KOPT-K1 (cell line): ENCODE data around the gene GBE1.

Experiments used
- H3K27ac ChIP-seq: fragments of 200-600 bp; sonication (generic); 2 replicates; pipeline ENCODE4 v1.5.1; 2016; ENCODE audit warnings: antibody characterized with exemption, mild to moderate bottlenecking, low read depth, low read length; ENCODE audit not compliant: poor library complexity, severe bottlenecking
- H3K36me3 ChIP-seq: fragments of 200-600 bp; sonication (generic); 2 replicates; pipeline ENCODE4 v1.5.1; 2017; ENCODE audit warnings: antibody characterized with exemption, mild to moderate bottlenecking, low read length, moderate library complexity; ENCODE audit not compliant: insufficient read depth
- H3K9me3 ChIP-seq: fragments of 200-600 bp; sonication (generic); 2 replicates; pipeline ENCODE4 v1.5.1; 2017; ENCODE audit warnings: antibody characterized with exemption, low read length, mild to moderate bottlenecking; ENCODE audit not compliant: insufficient read depth, poor library complexity, severe bottlenecking

GBE1 gene

DNA sequence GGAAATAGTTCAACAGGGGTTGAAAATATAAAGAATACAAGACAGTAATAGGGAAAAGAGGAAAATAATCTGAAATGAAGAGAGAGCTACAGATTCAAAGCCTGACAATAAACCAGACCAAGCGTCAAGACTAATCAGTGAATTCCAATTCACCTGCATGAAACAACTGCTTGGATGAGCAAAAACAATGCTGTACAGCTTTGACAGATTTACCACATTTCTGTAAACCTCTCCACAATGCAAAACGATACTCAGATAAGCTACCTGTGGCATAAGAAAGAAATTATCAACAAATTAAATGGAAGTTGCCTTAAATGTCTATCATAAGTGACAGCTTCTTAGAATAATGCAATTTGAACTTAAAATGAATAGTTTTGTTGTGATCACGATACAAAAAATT is 65.4 kb downstream of the GBE1 start:
- H3K36me3 ChIP-seq, result peaks cover 8% of the 10 kb centered on the region; the same call in 1 of the 2 replicates
- no peaks in the 10 kb centered on the region for H3K9me3 ChIP-seq
- no peak overlapping the region for H3K27ac ChIP-seq

DNA sequence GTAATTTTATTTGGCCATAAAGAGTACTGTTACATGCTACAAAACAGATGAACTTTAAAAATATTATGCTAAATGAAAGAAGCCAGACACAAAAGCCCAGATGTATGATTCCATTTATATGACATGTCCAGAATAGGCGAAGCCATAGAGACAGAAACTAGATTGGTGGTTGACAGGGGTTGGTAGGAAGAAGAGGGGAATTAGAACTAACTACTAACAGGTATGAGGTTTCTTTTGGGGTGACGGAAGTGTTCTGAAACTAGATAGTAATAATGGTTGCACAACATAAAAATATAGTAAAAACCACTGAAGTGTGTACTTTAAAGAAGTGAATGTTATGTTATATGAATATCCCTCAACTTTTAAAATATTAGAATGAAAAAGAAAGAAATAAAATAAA is 66.1 kb downstream of the GBE1 start:
- no peaks in the 10 kb centered on the region for H3K9me3 ChIP-seq
- no peak overlapping the region for H3K27ac ChIP-seq
- peaks cover 8% of the 10 kb centered on the region; the same call in 1 of the 2 replicates for H3K36me3 ChIP-seq

DNA sequence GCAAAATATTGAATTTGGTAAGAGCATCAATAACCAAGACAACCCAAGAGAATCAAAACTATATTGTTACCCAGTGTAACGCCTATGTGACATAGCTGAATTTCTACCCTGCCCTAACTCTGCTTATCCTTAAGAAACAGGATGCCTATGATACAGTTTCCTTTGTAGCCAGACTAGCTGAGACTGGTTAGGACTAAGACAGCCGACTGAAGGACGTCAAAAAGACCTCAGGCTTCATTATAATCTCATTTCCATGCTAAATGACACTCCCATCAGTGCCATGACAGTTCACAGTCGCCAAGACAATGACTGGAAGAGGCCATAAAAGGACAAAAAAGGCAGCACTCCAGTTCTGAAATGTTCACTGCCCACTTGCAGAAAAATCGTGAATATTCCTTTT is 66.8 kb downstream of the GBE1 start:
- no peak overlapping the region for H3K27ac ChIP-seq
- no peaks in the 10 kb centered on the region for H3K9me3 ChIP-seq
- H3K36me3 ChIP-seq, result peaks cover 4% of the 10 kb centered on the region; the same call in 1 of the 2 replicates

DNA sequence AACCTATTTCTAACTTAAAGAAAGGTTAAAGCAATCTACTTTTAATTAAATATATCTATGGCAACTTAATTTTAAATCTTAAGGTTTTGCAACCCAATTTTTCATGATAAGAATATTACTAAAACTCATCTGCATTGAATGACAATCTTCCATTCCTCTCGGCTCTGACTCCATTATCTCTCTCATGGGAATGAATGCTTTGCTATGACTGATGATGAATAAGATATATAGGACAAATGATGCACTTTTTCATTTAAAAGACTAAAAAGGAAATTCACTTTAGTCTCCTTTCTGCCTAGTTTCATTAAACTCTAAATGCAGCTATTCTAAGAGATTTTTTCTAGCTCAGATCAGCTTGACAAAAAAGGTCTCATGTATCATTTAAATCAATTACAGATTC is 68.7 kb downstream of the GBE1 start:
- Histone ChIP-seq H3K36me3 (0 out of 2 replicates have a peak, but pooled peaks cover 2% of the 10 kb centered on the region), H3K27ac (no peak overlapping the region), H3K9me3 (no peaks in the 10 kb centered on the region)

DNA sequence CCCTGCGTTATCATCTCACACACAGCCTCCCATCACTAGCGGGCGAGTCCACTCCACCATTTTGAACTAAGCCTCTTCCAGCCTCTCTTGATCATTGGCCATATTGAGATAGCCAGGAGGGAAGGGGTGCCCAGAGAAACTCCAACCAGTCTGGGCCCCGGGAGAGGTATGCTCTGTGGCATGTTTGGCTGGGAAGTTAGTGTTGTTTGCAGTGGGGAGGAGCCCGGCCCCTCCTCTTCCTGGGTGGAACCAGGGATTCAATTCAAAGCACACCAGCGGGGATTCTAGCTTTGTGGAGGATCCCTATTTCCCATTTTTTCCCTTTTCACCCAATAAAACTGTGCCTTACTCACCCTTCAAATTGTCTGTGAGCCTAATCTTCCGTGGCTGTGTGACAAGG is 71.8 kb downstream of the GBE1 start:
- 0 out of 2 replicates have a peak, but pooled peaks cover 5% of the 10 kb centered on the region for H3K36me3 ChIP-seq
- H3K9me3 ChIP-seq, result no peaks in the 10 kb centered on the region
- no peak overlapping the region for H3K27ac ChIP-seq

DNA sequence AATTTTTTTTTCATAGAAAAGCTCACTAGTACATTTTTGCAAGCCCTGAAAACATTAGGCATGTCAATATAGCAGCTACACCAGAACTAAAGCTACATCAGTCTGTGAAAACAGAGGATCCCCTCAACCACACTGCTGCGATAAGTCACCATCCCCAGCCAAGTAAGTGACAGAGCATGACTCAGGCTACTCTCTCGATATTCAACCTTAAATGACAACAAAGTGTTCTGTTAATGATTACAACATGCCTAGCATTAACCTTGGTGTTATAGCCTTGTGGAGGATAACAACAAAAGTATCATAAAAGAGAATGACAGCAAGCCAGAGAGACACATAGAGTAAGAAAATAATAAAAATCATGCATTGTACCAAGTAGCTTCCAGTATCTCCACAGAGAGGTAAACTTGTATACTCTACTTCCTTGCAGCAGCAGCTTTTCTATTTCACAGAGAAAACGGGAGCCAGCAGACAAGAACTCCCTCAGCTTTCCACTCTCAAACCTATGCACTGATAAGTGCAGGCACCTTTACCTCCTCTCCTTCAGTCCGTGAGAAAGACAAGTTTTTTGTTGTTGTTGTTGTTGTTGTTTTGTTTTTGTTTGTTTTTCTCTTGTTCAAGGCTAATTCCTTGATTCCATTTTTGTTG is 76.6 kb downstream of the GBE1 start:
- Histone ChIP-seq H3K9me3 (no peaks in the 10 kb centered on the region), H3K27ac (no peak overlapping the region), H3K36me3 (0 out of 2 replicates have a peak, but pooled peaks cover 5% of the 10 kb centered on the region)

DNA sequence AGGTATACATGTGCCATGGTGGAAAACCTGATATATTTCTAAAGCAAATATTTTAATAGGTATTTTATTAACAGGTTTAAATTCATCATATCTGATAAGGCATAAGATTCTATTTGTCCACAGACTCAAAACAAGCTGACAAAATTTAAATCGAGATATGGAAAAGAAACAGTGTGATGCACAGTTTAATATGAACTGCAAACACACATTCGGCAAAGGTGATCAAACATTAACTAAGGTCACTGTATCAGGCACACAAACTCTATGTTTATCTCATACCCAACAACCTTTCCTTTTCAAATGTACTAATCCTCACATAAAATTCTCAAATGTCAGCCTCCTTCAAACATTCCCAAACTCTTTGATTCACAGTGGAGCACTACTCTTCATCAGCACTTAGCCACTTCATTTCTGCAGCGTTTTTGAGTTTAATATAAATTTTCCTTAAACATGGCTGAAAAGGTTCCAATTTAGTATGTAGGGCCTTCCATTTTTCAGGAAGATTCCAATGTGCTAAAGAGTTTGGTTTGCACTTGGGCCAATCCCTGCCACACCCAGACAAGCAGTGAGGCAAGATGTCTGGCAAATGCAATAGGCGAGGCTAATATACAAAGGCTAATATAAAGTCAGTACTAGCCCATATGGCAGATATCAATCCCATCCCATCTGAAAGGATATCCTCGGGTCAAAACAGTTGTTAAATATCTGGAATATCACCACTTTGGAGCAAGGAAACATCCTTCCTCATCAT is 84.6 kb downstream of the GBE1 start:
- Histone ChIP-seq H3K27ac (no peak overlapping the region), H3K36me3 (no peaks in the 10 kb centered on the region), H3K9me3 (no peaks in the 10 kb centered on the region)

DNA sequence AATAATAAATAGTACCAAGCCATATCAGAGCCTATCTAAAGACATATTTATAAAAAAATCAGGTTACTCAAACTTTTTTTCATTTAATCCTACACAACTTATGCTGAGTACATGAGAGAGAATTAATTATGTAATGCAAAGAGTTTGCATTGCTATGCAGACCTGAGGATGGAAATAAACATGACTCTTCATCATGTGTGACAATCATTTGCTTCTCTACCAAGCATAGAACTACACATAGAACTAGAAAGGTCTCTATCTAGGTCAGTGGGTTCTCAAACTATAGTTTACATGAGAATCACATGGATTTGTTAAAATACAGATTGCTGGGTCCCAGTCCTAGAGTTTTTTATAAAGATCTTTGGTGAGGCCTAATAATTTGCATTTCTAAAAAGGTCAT is 86.8 kb downstream of the GBE1 start:
- Histone ChIP-seq H3K36me3 (no peaks in the 10 kb centered on the region), H3K27ac (no peak overlapping the region), H3K9me3 (no peaks in the 10 kb centered on the region)

DNA sequence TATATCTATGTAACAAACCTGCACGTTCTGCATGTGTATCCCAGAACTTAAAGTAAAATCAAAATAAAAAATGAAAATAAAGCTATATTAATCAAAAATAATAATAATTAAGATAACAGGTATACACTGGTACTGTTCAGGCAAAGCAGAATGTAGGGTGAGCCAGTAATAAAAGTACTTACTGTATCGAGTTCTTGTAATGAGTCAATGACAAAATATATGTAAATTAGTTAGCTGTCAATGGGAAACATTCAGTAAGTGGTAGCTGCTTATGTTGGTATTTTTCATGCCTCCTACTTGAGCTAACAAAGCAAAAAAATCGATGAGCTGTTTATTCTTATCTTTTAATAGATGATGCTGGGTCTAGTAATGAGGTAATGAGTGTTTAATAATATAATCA is 93.2 kb downstream of the GBE1 start:
- Histone ChIP-seq H3K27ac (no peak overlapping the region), H3K36me3 (no peaks in the 10 kb centered on the region; the same call in 1 of the 2 replicates), H3K9me3 (no peaks in the 10 kb centered on the region)

DNA sequence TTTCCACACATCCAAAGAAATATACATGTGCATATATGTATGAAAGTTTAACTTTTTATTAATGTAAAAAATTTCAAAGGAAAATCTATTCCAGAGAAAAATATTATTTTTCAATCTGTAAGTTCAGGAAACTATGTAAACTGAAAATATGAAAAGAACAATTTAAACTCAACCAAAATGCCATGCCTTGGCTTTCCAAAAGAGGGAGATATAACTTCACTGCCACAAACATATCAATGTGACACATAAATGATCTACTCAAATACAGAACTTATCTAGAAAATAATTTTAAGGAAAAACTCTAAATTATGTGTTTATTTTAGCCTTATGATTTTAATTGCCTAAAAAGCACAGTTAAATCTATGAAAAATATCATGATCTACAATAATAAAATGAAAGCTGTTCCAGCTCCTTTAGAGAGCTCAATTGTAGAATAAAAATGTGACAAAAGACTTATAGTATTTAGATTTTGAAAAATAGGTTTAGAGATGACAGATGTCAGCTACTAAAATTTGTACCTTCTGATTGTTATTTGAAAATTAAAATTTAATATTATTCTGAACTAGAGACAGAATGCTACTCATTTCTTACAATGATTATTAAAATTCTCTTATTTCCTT is 94.8 kb downstream of the GBE1 start:
- no peak overlapping the region for H3K27ac ChIP-seq
- no peaks in the 10 kb centered on the region; the same call in 1 of the 2 replicates for H3K36me3 ChIP-seq
- H3K9me3 ChIP-seq, result no peaks in the 10 kb centered on the region

DNA sequence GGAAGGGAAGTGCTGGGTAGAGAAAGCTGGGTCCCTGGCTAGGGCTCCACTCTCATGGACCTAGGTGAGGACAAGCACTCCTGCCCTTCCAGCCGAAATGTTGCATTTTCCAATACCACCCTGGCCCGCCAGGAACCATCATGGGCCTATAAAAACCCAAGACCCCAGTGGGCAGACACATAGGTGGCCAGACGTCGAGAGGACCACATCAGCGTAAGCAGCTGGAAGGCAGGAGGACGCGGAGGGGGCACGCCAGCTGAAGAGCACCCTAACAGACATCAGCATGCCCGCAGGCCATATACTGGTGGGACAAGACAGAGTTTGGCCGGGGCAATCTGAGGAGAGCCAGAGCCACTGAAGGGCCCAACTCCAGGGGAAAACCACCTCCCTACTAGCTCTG is 98.3 kb downstream of the GBE1 start:
- no peaks in the 10 kb centered on the region; the same call in 1 of the 2 replicates for H3K36me3 ChIP-seq
- H3K27ac ChIP-seq, result no peak overlapping the region
- no peaks in the 10 kb centered on the region for H3K9me3 ChIP-seq

DNA sequence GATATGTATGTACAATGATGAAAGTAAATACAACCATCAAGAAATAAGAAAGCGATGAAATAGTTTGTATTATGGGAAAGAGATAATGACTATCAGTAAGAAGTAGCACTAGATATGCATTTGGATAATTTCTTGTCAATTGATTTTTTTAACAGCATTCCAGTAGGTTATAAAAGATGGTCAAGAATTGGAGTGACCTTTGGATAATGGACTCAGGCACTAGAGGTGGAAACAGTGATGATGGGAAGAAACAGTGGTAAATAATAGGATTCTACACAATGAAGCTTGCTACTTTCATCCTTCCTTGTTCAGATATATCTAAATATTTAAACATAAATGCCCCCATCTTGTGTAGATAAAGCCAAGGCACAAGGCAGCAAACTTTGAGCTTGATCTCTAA is 101.4 kb downstream of the GBE1 start:
- H3K27ac ChIP-seq, result no peak overlapping the region
- H3K36me3 ChIP-seq, result no peaks in the 10 kb centered on the region
- no peaks in the 10 kb centered on the region for H3K9me3 ChIP-seq

DNA sequence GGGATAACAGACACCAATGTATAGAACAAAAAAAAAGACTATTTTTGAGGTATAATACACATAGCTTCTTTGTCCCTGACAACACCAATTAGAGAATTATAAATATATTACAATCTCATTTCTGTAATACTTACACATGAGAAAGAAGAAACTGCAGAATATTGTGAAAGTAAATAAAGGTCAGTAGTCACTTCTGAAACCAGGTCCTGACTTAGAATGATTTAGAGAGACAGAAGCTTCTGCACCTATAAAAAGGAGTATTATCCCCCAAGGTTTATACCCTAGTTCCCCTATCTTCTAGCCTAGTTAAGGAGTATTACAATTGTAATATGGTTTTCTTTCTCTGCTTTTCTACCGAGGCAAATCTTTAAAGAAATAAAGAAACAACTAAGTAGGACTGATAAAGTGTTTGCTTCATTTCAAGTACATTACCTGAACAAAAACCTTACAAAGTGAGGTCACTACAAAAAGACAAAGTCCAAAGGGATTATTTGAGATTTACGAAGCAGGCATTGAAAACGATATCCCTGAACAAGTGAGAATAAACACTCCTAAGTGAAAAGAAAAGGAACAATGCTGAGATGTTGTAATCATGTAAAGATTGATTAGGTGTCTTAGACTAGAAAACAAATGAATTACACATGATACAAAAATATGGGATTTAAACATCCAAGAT is 103.0 kb downstream of the GBE1 start:
- Histone ChIP-seq H3K36me3 (no peaks in the 10 kb centered on the region), H3K27ac (no peak overlapping the region), H3K9me3 (no peaks in the 10 kb centered on the region)

DNA sequence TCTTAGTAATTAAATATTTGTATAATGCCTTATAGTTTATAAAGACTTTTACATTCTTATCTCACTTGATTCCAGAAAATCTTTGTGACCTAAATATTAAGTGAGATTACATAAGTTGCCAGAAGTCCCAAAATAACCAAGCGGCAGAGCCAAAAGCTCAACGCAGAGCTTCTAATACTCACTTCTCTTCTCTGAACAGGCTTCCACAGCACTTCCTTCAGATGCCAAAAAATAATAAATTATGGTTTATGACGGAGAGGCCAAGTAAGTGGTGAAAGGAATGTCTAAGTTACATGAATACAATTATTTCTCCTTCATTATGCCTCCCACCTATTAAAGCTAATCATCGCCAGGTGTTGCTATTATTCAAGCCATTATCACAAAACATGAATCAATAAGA is 110.3 kb downstream of the GBE1 start:
- Histone ChIP-seq H3K27ac (no peak overlapping the region), H3K9me3 (no peaks in the 10 kb centered on the region), H3K36me3 (peaks cover 8% of the 10 kb centered on the region; the same call in 1 of the 2 replicates)

DNA sequence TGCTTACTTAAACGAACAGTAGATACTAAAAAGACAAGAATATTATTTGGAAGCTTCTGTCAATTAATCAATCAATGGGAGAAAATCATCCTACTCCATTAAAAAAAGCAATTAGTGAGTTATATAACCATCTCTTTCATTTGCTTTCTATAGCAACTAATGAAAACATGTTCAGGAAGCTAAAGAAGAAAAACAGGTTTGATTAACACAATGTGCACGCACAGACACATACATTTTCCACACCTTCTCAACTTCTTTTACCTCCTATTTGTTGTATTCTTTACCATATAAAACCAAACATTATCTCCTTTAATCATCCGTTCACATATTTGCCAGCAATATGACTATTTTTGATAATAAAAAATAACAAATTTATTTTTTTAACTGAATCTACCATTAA is 111.3 kb downstream of the GBE1 start:
- Histone ChIP-seq H3K9me3 (no peaks in the 10 kb centered on the region), H3K27ac (no peak overlapping the region), H3K36me3 (peaks cover 12% of the 10 kb centered on the region; the same call in 1 of the 2 replicates)
